ENCODE data around the gene POP7.

Gene POP7

GRCh38 chr7:100723732-100724275, 17.9 kb downstream of the POP7 start:
- TF ChIP-seq TEAD4 (IDR thresholded peaks at IDR 0.05) (no peak), NFIC (IDR thresholded peaks at IDR 0.05) (no peak)

GRCh38 chr7:100726996-100727761, 21.3 kb downstream of the POP7 start:
- no peak for TF ChIP-seq MAX (IDR thresholded peaks at IDR 0.05)
- TF ChIP-seq EP300 (IDR thresholded peaks at IDR 0.05; ENCODE audit: borderline replicate concordance): no peak
- no peak for TF ChIP-seq ZBTB7A (IDR thresholded peaks at IDR 0.05; ENCODE audit: low read depth)
- TF ChIP-seq NFIC (IDR thresholded peaks at IDR 0.05): no peak
- no peak for TF ChIP-seq REST (IDR thresholded peaks at IDR 0.05; ENCODE audit: low read depth)
- no peak for TF ChIP-seq CREB1 (IDR thresholded peaks at IDR 0.05; ENCODE audit: low read depth)
- no peak for TF ChIP-seq FOXM1 (IDR thresholded peaks at IDR 0.05; ENCODE audit: borderline replicate concordance, low read depth)

GRCh38 chr7:100728196-100728595, 22.3 kb downstream of the POP7 start:
- TF ChIP-seq EP300 (IDR thresholded peaks at IDR 0.05; ENCODE audit: borderline replicate concordance) (no peak), NFIC (IDR thresholded peaks at IDR 0.05) (no peak), TCF12 (IDR thresholded peaks at IDR 0.05; ENCODE audit: low read depth) (no peak), MAX (IDR thresholded peaks at IDR 0.05) (no peak), RAD21 (IDR thresholded peaks at IDR 0.05; ENCODE audit: low read depth) (no peak), EGR1 (IDR thresholded peaks at IDR 0.05) (no peak), TAF1 (IDR thresholded peaks at IDR 0.05; ENCODE audit: low read depth) (no peak), CREB1 (IDR thresholded peaks at IDR 0.05; ENCODE audit: low read depth) (no peak), FOXM1 (IDR thresholded peaks at IDR 0.05; ENCODE audit: borderline replicate concordance, low read depth) (no peak), YY1 (IDR thresholded peaks at IDR 0.05; ENCODE audit: low read depth) (no peak), TEAD4 (IDR thresholded peaks at IDR 0.05) (no peak), USF1 (IDR thresholded peaks at IDR 0.05) (no peak), ZBTB7A (IDR thresholded peaks at IDR 0.05; ENCODE audit: low read depth) (no peak), CEBPB (IDR thresholded peaks at IDR 0.05) (no peak)

- TF ChIP-seq CREB1 (IDR thresholded peaks at IDR 0.05; ENCODE audit: low read depth): no peak
- no peak for TF ChIP-seq YY1 (IDR thresholded peaks at IDR 0.05; ENCODE audit: low read depth)
- TF ChIP-seq EP300 (IDR thresholded peaks at IDR 0.05; ENCODE audit: borderline replicate concordance): no peak
- TF ChIP-seq USF1 (IDR thresholded peaks at IDR 0.05): no peak
- no peak for TF ChIP-seq TAF1 (IDR thresholded peaks at IDR 0.05; ENCODE audit: low read depth)
- no peak for TF ChIP-seq ZBTB7A (IDR thresholded peaks at IDR 0.05; ENCODE audit: low read depth)
- TF ChIP-seq TCF12 (IDR thresholded peaks at IDR 0.05; ENCODE audit: low read depth): no peak
- TF ChIP-seq CEBPB (IDR thresholded peaks at IDR 0.05): no peak
- TF ChIP-seq EGR1 (IDR thresholded peaks at IDR 0.05): no peak
- TF ChIP-seq RAD21 (IDR thresholded peaks at IDR 0.05; ENCODE audit: low read depth): no peak
- no peak for TF ChIP-seq FOXM1 (IDR thresholded peaks at IDR 0.05; ENCODE audit: borderline replicate concordance, low read depth)
- no peak for TF ChIP-seq MAX (IDR thresholded peaks at IDR 0.05)
- no peak for TF ChIP-seq NFIC (IDR thresholded peaks at IDR 0.05)
- TF ChIP-seq REST (IDR thresholded peaks at IDR 0.05; ENCODE audit: low read depth): no peak
- TF ChIP-seq TEAD4 (IDR thresholded peaks at IDR 0.05): no peak
These were observed 24.3 kb downstream of the POP7 start for GRCh38 chr7:100730136-100730800.

- TF ChIP-seq TCF12 (IDR thresholded peaks at IDR 0.05; ENCODE audit: low read depth) (no peak), EGR1 (IDR thresholded peaks at IDR 0.05) (no peak), USF1 (IDR thresholded peaks at IDR 0.05) (no peak), YY1 (IDR thresholded peaks at IDR 0.05; ENCODE audit: low read depth) (no peak), RAD21 (IDR thresholded peaks at IDR 0.05; ENCODE audit: low read depth) (no peak), REST (IDR thresholded peaks at IDR 0.05; ENCODE audit: low read depth) (no peak), FOXM1 (IDR thresholded peaks at IDR 0.05; ENCODE audit: borderline replicate concordance, low read depth) (no peak), TAF1 (IDR thresholded peaks at IDR 0.05; ENCODE audit: low read depth) (no peak), ZBTB7A (IDR thresholded peaks at IDR 0.05; ENCODE audit: low read depth) (no peak), CEBPB (IDR thresholded peaks at IDR 0.05) (no peak), TEAD4 (IDR thresholded peaks at IDR 0.05) (no peak), MAX (IDR thresholded peaks at IDR 0.05) (no peak), EP300 (IDR thresholded peaks at IDR 0.05; ENCODE audit: borderline replicate concordance) (no peak), CREB1 (IDR thresholded peaks at IDR 0.05; ENCODE audit: low read depth) (no peak), NFIC (IDR thresholded peaks at IDR 0.05) (no peak)
These were observed 26.2 kb downstream of the POP7 start for GRCh38 chr7:100731937-100732636.
